Stimulated activated CD4-positive, alpha-beta T cell treated with anti-CD3 and anti-CD28 coated beads, TNF-alpha, amount 100 ng/mL, for 24 hours (primary cell): ENCODE data around the gene OOSP4A.
"Not testable (repeated sequence)": the region's sequence is repeated elsewhere in the genome, so short reads cannot be mapped to it uniquely, and the experiment has no call there.

Experiments
- DNase-seq, 3 experiments: peaks; one replicate each; pipeline ENCODE4 v3.0.0-alpha.2; 2020; ENCODE audit warnings: low read depth in 3 of 3

Gene OOSP4A

DNA sequence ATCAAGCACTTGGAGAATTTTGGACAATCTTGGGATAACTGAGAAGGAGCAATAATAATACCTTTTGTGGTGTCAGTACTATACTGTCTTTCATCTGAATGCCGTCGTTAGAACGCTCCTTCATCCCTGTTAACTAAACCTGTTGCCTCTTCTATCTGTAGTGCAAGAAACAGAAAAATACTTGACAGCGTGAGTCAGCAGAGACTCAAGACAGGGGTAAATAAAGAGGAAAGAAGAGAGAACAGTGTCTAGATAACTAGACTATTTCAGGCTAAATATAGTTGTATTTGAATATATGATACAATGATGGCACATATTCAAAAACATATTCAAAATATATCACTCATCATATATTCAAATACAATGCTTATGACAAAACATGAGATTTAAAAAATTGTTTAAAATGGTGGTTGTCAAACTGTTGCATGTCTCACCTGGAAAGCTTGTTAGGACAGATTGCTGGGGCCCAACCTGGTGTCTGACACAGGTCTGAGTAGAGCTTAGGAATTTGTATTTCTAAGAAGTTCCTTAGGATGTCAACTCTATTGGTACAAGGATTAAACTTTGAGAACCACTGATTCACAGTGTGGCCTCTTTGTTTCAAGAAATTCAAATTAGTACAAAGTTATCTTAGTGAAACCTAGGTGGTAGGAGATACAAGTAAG is 17.4 kb downstream of the OOSP4A start:
- no peak for DNase-seq

DNA sequence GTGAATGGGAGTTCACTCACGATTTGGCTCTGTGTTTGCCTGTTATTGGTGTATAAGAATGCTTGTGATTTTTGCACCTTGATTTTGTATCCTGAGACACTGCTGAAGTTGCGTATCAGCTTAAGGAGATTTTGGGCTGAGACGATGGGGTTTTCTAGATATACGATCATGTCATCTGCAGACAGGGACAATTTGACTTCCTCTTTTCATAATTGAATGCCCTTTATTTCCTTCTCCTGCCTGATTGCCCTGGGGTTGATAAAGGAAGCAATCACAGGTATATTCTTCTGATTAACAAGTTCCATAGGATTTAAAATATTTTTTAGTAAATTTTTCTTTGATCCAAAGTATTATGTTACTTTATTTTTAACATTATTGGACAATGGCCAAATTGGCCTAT is 18.2 kb downstream of the OOSP4A start:
- DNase-seq: not testable (repeated sequence)

DNA sequence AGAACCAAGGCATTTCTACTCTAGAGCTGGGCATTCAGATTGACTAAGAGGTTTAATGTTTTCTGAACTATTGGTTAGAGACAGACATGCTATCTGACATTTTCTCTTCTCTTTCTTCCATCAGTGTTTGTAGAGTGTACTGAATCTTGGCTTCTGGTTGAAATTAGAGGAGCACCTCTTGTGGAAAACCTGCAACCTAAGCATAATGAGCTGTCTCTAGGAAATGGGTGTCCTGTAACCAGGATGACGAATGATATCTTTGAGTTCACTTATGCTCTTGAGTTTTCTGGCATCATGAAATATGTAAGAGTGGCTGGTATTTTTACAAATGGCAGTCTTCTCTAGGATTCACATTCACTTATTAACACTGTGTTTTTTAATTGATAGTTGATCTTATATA is 19.4 kb downstream of the OOSP4A start:
- DNase-seq: no peak

DNA sequence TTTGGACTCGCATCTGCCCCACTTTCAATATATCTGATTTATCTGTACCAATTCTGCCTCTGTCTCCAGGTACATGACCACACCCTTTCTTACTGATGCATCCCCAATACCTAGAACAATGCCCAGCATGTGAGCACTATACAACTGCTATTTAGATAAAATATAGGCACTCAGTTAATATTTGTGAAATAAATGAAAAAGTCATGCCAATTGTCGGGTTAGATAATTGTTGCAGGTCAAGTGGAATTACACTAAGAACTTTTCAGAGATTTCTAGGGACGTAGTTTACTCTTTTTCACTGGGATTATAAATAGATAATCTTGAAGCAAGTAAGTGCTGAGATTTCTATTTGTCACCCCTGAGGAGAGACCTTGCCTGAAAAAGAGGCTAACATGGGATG is 20.5 kb downstream of the OOSP4A start:
- no peak for DNase-seq

DNA sequence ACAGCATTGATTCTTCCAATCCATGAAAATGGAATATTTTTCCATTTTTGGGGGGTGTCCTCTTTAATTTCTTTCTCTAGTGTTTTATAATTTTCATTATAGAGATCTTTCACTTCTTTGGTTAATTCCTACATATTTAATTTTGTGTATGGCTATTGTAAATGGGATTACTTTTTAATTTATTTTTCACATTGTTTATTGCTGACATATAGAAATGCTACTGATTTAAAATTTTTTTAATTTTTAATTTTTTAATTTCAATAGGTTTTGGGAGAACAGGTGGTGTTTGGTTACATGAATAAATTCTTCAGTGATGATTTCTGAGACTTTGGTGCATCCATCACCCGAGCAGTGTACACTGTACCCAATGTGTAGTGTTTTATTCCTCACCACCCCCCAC is 26.6 kb downstream of the OOSP4A start:
- no peak for DNase-seq

DNA sequence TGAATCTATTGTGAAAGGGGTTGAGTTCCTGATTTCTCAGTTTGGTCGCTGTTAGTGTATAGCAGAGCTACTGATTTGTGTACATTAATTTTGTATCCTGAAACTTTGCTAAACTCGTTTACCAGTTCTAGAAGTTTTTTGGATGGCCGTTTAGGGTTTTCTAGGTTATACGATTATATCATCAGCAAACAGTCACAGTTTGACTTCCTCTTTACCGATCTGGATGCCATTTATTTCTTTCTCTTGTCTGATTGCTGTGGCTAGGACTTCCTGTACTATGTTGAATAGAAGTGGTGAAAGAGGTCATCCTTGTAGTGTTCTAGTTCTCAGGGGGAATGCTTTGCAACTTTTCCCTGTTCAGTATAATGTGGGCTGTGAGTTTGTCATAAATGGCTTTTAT is 28.6 kb downstream of the OOSP4A start:
- no peak for DNase-seq

DNA sequence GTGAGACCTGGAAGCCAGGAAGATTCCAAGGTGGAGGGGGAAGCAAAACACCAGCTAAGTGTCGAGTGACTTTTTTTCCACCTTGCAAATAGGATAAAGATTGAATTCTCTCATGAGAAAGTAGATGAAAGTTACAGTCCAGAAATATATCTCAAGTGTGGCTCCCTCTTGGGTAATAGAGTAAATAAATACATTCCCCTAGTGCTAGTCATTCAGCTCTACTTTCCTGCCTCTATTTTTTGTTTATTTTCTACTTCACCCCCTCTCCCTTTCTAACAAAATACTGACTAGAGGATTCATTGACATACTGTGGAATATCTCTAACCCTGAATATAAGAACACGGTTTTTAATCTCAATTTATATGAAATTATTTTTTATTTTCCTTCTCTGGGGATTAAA is 34.0 kb downstream of the OOSP4A start:
- no peak for DNase-seq

DNA sequence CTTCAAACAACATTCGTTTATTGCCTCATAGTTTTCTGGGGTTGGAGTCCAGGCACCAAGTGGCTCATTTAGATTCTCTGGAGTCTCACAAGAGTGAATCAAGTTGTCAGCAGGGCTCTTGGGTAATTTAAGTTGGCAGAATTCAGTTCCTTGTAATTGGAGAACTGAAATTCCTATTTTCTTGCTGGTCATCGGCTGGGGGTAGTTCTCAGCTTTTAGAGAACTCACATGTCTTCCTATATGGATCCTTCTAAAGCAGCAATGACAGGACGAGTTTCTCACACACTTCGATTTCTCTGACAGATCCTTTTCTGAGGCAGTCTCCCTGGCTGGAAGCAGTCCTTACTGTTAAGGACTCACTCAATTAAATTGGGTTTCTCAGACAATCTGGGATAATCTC is 35.9 kb downstream of the OOSP4A start:
- no peak for DNase-seq

DNA sequence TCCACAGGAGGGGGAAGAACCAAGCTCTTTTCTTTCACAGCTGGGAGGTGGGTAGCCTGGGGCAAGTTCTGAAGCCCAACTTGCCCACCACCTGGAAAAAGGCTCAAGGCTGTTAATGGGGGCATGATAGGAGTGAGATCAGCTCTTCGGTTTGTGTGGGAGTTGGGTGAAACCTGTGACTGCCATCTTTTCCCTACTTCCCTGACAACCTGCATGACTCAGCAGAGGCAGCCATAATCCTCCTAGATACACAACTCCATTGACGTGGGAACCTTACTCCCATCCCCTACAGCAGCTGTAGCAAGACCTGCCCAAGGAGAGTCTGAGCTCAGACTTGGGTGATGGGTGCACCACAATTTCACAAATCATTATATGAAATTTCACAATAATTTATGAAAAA is 39.9 kb downstream of the OOSP4A start:
- no peak for DNase-seq

DNA sequence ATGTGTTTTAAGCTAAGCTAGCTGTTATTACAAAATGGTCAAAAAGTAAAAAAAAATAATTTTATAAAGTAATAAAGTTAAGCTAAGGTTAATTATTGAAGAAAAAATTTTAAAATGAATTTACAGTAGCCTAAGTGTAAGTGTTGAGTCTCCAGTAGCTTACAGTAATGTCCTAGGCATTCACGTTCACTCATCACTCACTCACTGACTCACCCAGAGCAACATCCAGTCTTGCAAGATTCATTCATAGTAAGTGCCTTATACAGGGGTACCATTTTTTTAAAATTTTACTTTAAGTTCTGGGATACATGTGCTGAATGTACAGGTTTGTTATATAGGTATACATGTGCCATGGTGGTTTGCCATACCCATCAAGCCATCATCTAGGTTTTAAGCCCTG is 41.5 kb downstream of the OOSP4A start:
- no peak for DNase-seq

DNA sequence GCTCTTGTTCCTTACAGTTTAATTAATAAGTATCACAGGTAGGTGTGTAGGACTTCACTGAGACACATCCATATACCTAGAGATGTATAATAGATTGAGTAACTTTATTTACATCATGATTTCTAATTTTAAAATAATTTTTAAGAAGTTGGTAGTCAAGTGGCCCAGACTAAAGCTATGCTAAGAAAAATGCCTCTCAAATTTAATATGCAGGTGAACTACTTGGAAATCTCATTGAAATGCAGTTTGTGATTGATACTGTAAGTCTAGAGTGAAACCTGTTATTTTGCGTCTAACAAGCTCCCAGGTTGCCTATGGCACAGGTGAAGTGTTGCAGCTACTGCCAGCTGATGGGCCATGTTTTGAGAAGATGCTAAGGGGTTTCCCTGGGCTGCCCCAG is 53.0 kb downstream of the OOSP4A start, which contains the start of gene OOSP4B:
OOSP4B (plus strand) TSS at position 301 of the 400 bp plus-strand sequence.
- DNase-seq: no peak

DNA sequence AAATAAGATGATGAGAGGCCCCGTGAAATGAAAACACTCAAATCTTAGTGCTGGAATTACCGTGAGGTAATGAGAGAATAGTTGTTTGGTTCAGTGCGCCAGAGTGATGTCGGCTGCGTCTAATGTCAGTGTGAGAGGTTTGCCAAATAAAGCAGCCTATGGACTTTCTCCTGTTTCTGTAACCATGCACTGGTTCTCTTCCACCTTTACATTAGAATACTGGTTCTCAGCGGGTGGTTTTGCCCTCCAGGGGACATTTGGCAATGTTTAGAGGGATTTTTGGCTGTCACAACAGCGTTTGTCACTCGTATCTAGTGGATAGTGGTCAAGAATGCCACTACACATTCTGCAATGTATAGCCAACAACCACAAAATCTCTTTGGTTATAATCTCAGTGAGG is 54.2 kb downstream of the OOSP4A start:
- DNase-seq: no peak
